ENCODE results near the gene PARD6G. TPM values are rescaled to one million over a fixed set of nuclear protein-coding genes. Genes with fewer than 3 reads are reported as not detected.

The PARD6G gene
- total and polyA plus RNA-seq, 2 of the 8 experiments (the other 6 are each of a cell fraction or from before 2014, with no cell fraction given) = 11.3 to 17.9 TPM

DNA sequence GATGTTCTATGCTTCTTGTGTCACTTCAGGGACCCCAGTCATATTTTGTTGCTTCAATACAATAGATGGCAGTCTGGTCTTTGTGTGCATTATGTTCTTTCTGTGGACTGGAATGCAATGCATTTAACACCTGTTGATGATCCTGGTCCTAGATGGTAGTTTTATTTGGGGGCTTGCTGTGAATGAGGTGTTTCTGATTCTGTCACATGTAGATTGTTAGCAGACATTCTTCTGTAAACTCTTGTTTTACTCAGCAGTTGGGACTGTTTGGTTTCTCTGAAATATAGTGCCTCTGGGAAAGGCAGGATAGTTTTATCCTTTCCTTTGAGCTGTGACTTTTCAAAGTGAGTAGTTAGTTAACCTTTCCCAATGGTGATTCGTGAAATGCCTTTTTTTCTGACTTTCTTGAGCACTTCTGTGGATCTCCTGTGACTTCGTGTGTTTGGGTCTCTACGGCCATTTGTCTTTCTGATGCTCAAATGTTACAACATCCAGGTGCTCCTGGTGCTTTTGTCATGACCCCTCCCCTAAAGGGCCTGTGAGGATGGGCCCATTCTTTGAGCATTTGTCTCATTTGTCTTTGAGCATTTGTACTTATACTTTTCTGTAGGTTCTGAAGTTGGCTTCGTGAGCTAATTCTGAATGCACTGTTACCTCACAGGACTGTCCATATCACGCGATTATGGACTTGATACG is 117.5 kb downstream of the PARD6G start:
- ChIA-PET CTCF (ENCODE audit: partially characterized antibody) (interaction anchor here (0.8 to 2.7 kb wide), 6 partner anchors 9 to 120 kb away, joined by 3 to 8 read pairs (median 4); no protein-coding TSS in a partner anchor), POLR2A (ENCODE audit: partially characterized antibody) (interaction anchor here (0.7 to 3.1 kb wide), 7 partner anchors 9 to 21 kb away, joined by 3 to 10 read pairs (median 5); partner anchors contain the start of gene ADNP2)
- no peaks in the 10 kb centered on the region for H3K9me3 ChIP-seq (ENCODE audit: insufficient read depth in 2 of 2, low read depth in 1 of 2, low read length in 1 of 2)
- H2AFZ ChIP-seq (ENCODE audit: low read length) = no peak overlapping the region
- H3K4ac ChIP-seq (replicated peaks; ENCODE audit: insufficient read length, low read depth, low read length) = no peak overlapping the region
- DNase-seq (ENCODE audit: low read depth in 1 of 2, low spot score in 2 of 2) (no peak), FAIRE-seq (no peak)
- no peak overlapping the region for H3K14ac ChIP-seq (ENCODE audit: insufficient read length)
- H3K27me3 ChIP-seq (replicated peaks in 1 of 4; ENCODE audit: control insufficient read depth in 3 of 4, extremely low read depth in 1 of 4, insufficient read depth in 3 of 4, low read length in 3 of 4) = no peaks in the 10 kb centered on the region
- 0 out of 4 replicates have a peak overlapping the region, but pooled peaks of 1 of the 2 experiments have one; percentile 8 for H3K4me2 ChIP-seq (ENCODE audit: insufficient read depth in 1 of 2, low read depth in 2 of 2, low read length in 2 of 2)
- no peak overlapping the region for H3K4me3 ChIP-seq (ENCODE audit: extremely low read depth in 1 of 4, insufficient read depth in 2 of 4, low read depth in 3 of 4, low read length in 4 of 4)
- 88% methylated on average over 7 of the region's 7 CpGs; no CpG with 5 or more reads in 1 of the 2 experiments for WGBS, 2 experiments (ENCODE audit: extremely low coverage in 1 of 2, insufficient coverage in 1 of 2, insufficient read length in 1 of 2, insufficient replicate concordance in 2 of 2, low coverage in 1 of 2, low lambda C conversion rate in 2 of 2, missing lambda C conversion rate in 1 of 2)
- H4K20me1 ChIP-seq (replicated peaks in 1 of 2; ENCODE audit: control insufficient read depth in 1 of 2, insufficient read depth in 2 of 2, low read length in 2 of 2) = peaks cover 11 to 13% of the 10 kb centered on the region in 2 experiments
- H4K8ac ChIP-seq (ENCODE audit: extremely low read depth, insufficient read depth, low read length) = no peak overlapping the region
- H2BK20ac ChIP-seq (ENCODE audit: low read length) = no peak overlapping the region
- peaks cover 13% of the 10 kb centered on the region for H3K79me1 ChIP-seq (ENCODE audit: low read depth, low read length)
- H2BK5ac ChIP-seq (ENCODE audit: low read depth, low read length) = no peak overlapping the region
- H3K9ac ChIP-seq (replicated peaks in 1 of 4; ENCODE audit: extremely low read depth in 1 of 4, low read depth in 3 of 4, low read length in 3 of 4) = no peak overlapping the region; a peak in 1 of 7 replicates
- no peak overlapping the region for H2BK120ac ChIP-seq (replicated peaks; ENCODE audit: low read depth, low read length)
- H3K18ac ChIP-seq (ENCODE audit: extremely low read depth, low read length) = no peak overlapping the region
- no peak overlapping the region for H4K91ac ChIP-seq (replicated peaks; ENCODE audit: insufficient read length, low read length)
- no peak overlapping the region for H2AK5ac ChIP-seq (ENCODE audit: low read depth, low read length)
- no peaks in the 10 kb centered on the region for H3K23me2 ChIP-seq (ENCODE audit: low read depth, low read length)
- no peak overlapping the region for H2BK12ac ChIP-seq (ENCODE audit: low read depth, low read length)
- peaks cover 4 to 44% (median 16%) of the 10 kb centered on the region in 4 experiments for H3K36me3 ChIP-seq (ENCODE audit: control insufficient read depth in 2 of 4, insufficient read depth in 4 of 4, low read length in 3 of 4)
- H3K27ac ChIP-seq (ENCODE audit: low read depth, low read length) = no peak overlapping the region
- H4K5ac ChIP-seq (ENCODE audit: insufficient read length, low read depth, low read length) = no peak overlapping the region
- H3K4me1 ChIP-seq (replicated peaks in 1 of 4; ENCODE audit: control insufficient read depth in 3 of 4, insufficient read depth in 4 of 4, low read length in 3 of 4) = peaks cover 3 to 6% (median 5%) of the 10 kb centered on the region in 4 experiments; a peak in 6 of 7 replicates
- H3K56ac ChIP-seq (replicated peaks; ENCODE audit: insufficient read length, low read depth, low read length) = no peak overlapping the region
- no peak overlapping the region for H3K23ac ChIP-seq (ENCODE audit: insufficient read length)
- peaks cover 24 to 88% of the 10 kb centered on the region in 2 experiments for H3K79me2 ChIP-seq (ENCODE audit: control insufficient read depth in 1 of 2, insufficient read depth in 2 of 2, low read length in 2 of 2)
- TF ChIP-seq SIRT6 (IDR thresholded peaks at IDR 0.05; ENCODE audit: low read length) = no peak
- H2BK15ac ChIP-seq (ENCODE audit: low read length) = no peak overlapping the region

Measured in H1 (cell line).